ENCODE data around the gene DPP6. TPM values are rescaled to one million over a fixed set of nuclear protein-coding genes. Genes with fewer than 3 reads are reported as not detected.

DPP6 gene
- total and polyA plus RNA-seq, 2 of the 8 experiments (the other 6 are each of a cell fraction or from before 2014, with no cell fraction given), result 4.7 to 6.8 TPM

DNA sequence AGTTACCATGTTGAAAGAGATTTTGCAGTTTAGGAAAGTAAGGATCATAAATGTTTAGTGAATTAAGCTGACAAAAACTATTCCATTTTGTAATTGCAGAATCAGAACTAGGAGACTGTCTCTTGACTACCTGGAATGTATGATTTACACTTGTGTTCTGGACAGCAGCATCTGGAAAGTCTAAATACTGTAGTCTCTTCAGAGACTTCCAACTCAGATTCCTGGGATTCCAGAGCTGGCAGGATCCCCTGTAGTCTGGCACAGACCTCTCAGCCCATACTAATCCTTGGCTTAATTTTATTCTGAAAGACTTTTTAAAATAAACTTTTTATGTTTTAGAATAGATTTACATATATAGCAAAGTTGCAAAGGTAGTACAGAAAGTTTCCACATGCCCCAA is 452.7 kb downstream of the DPP6 start:
- no peak overlapping the region for H2BK15ac ChIP-seq (ENCODE audit: low read length)
- H3K79me2 ChIP-seq (ENCODE audit: control insufficient read depth in 1 of 2, insufficient read depth in 2 of 2, low read length in 2 of 2), result no peaks in the 10 kb centered on the region
- H2BK20ac ChIP-seq (ENCODE audit: low read length), result no peak overlapping the region
- TF ChIP-seq TEAD4 (IDR thresholded peaks at IDR 0.05; ENCODE audit: low read depth, low read length) (peak; percentile 66; the same call in 1 of the 2 replicates), TAF1 (IDR thresholded peaks at IDR 0.05; ENCODE audit: low read depth, low read length) (no peak), GABPA (IDR thresholded peaks at IDR 0.05; ENCODE audit: borderline replicate concordance, insufficient read depth, low read length) (no peak)
- H3K18ac ChIP-seq (ENCODE audit: extremely low read depth, low read length), result no peak overlapping the region
- H2AK5ac ChIP-seq (ENCODE audit: low read depth, low read length), result no peak overlapping the region
- no peak overlapping the region for H2BK120ac ChIP-seq (replicated peaks; ENCODE audit: low read depth, low read length)
- no peak overlapping the region for H3K4me3 ChIP-seq (ENCODE audit: extremely low read depth in 1 of 4, insufficient read depth in 2 of 4, low read depth in 3 of 4, low read length in 4 of 4)
- no peak for DNase-seq (ENCODE audit: low read depth in 1 of 2, low spot score in 2 of 2)
- no peak overlapping the region for H3K14ac ChIP-seq (ENCODE audit: insufficient read length)
- H3K9me3 ChIP-seq (ENCODE audit: insufficient read depth in 2 of 2, low read depth in 1 of 2, low read length in 1 of 2), result peaks cover 7 to 10% of the 10 kb centered on the region in 2 experiments; a peak in 3 of 4 replicates
- H2BK12ac ChIP-seq (ENCODE audit: low read depth, low read length), result no peak overlapping the region
- no peak overlapping the region for H3K4ac ChIP-seq (replicated peaks; ENCODE audit: insufficient read length, low read depth, low read length)
- no peak overlapping the region for H3K9ac ChIP-seq (replicated peaks in 1 of 4; ENCODE audit: extremely low read depth in 1 of 4, low read depth in 3 of 4, low read length in 3 of 4)
- H3K4me2 ChIP-seq (ENCODE audit: insufficient read depth in 1 of 2, low read depth in 2 of 2, low read length in 2 of 2), result no peak overlapping the region
- no peak overlapping the region for H2BK5ac ChIP-seq (ENCODE audit: low read depth, low read length)
- no peak overlapping the region for H4K5ac ChIP-seq (ENCODE audit: insufficient read length, low read depth, low read length)
- no peak overlapping the region for H3K56ac ChIP-seq (replicated peaks; ENCODE audit: insufficient read length, low read depth, low read length)
- no peaks in the 10 kb centered on the region for H3K36me3 ChIP-seq (ENCODE audit: control insufficient read depth in 2 of 4, insufficient read depth in 4 of 4, low read length in 3 of 4)
- H4K8ac ChIP-seq (ENCODE audit: extremely low read depth, insufficient read depth, low read length), result no peak overlapping the region
- H3K27me3 ChIP-seq (replicated peaks in 1 of 4; ENCODE audit: control insufficient read depth in 3 of 4, extremely low read depth in 1 of 4, insufficient read depth in 3 of 4, low read length in 3 of 4), result no peaks in the 10 kb centered on the region
- H4K20me1 ChIP-seq (replicated peaks in 1 of 2; ENCODE audit: control insufficient read depth in 1 of 2, insufficient read depth in 2 of 2, low read length in 2 of 2), result no peaks in the 10 kb centered on the region
- H3K79me1 ChIP-seq (ENCODE audit: low read depth, low read length), result no peaks in the 10 kb centered on the region
- no peak overlapping the region for H3K27ac ChIP-seq (ENCODE audit: low read depth, low read length)
- H2AFZ ChIP-seq (ENCODE audit: low read length), result no peak overlapping the region
- FAIRE-seq, result no peak
- no peak overlapping the region for H3K23ac ChIP-seq (ENCODE audit: insufficient read length)
- ChIA-PET POLR2A (ENCODE audit: partially characterized antibody) (no interaction called here), CTCF (ENCODE audit: partially characterized antibody) (interaction anchor here (0.6 to 2.8 kb wide), 20 partner anchors 9 to 875 kb away, joined by 3 to 17 read pairs (median 4); no protein-coding TSS in a partner anchor)
- H4K91ac ChIP-seq (replicated peaks; ENCODE audit: insufficient read length, low read length), result no peak overlapping the region
- no peaks in the 10 kb centered on the region for H3K4me1 ChIP-seq (replicated peaks in 1 of 4; ENCODE audit: control insufficient read depth in 3 of 4, insufficient read depth in 4 of 4, low read length in 3 of 4)
- H3K23me2 ChIP-seq (ENCODE audit: low read depth, low read length), result no peaks in the 10 kb centered on the region
